HG03025 (cell line): ENCODE results near the gene LNPEP.
"Not testable (repeated sequence)": the region's sequence is repeated elsewhere in the genome, so short reads cannot be mapped to it uniquely, and the experiment has no call there.

Experiments used
- ATAC-seq: cut with Tn5 transposase; IDR thresholded peaks from one replicate; pipeline ENCODE4 v1.9.1; 2021; ENCODE audit warnings: mild to moderate bottlenecking, moderate library complexity; ENCODE audit not compliant: unreplicated experiment, low FRiP score

The LNPEP gene

GRCh38 chr5:96928931-96929708 lies 6.8 kb upstream of the LNPEP start:
- ATAC-seq: no peak

DNA sequence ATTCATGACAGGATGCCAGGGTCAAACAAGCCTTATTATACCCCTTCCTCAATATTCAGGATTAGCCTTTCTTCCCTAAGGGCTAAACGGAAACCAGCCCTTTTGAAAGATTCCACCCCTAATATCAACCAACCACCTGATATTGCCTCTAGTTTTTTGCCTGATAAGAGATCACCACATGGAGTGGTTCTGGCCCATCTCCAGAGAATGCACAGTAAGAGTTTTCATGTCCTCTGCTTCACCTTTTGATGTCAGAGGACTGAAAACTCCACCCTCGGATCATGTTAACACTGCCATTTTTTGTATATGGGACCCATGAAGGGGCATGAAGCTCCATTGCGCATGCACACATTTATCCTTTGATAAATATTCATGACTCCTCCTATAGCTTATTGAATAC lies 5.8 kb upstream of the LNPEP start:
- no peak for ATAC-seq

- ATAC-seq: no peak
These were observed 5.3 kb upstream of the LNPEP start for GRCh38 chr5:96930589-96930988.

GRCh38 chr5:96931037-96931436 lies 4.8 kb upstream of the LNPEP start:
- not testable (repeated sequence) for ATAC-seq

- no peak for ATAC-seq
These were observed 4.3 kb upstream of the LNPEP start for GRCh38 chr5:96931605-96932004.

DNA sequence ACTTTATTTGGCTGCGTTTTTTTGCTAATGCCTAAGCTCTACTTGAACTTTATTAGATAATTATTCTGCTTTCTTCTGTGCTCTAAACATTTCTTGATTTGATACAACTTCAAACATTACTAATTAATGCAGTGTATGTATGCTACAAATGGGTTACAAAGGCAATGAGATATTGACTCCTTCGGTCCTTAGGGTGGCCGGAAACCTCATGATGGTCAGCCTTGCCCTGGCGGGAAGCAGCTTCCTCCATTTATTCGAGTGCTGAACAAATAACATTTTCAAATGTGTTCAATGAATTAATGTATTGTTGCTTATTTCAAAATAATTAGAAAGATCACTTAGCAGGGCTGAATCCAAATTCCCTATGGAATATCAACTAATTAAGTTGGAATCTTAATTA lies 3.9 kb upstream of the LNPEP start:
- ATAC-seq: no peak

- ATAC-seq: no peak
These were observed 1.8 kb upstream of the LNPEP start for GRCh38 chr5:96933764-96934707.

GRCh38 chr5:96934708-96935558 lies 947 bp upstream of the LNPEP start:
- ATAC-seq: peak; percentile 61

- peak; percentile 13 for ATAC-seq
These were observed 796 bp downstream of the LNPEP start for GRCh38 chr5:96936431-96937320.

GRCh38 chr5:96940586-96940985 lies 4.7 kb downstream of the LNPEP start:
- no peak for ATAC-seq

GRCh38 chr5:96941140-96941539 lies 5.3 kb downstream of the LNPEP start:
- no peak for ATAC-seq

DNA sequence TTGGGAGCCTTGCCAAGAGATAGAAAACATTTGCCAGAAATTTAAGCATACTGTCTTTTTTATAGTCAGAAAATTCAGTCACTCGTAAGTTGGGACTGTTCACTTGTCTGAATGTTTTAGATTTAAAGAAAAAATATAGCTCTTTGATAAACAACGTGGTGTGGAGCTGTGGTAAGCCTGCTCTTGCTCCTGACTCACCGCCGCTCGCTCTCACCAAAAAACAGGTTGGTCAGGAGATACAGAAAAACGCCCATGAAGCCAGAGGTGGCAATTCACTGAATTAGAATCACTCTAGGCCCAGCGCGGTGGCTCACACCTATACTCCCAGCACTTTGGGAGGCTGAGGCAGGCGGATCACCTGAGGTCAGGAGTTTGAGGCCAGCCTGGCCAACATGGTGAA lies 6.2 kb downstream of the LNPEP start:
- no peak for ATAC-seq

- no peak for ATAC-seq
These were observed 7.0 kb downstream of the LNPEP start for GRCh38 chr5:96942911-96943310.

DNA sequence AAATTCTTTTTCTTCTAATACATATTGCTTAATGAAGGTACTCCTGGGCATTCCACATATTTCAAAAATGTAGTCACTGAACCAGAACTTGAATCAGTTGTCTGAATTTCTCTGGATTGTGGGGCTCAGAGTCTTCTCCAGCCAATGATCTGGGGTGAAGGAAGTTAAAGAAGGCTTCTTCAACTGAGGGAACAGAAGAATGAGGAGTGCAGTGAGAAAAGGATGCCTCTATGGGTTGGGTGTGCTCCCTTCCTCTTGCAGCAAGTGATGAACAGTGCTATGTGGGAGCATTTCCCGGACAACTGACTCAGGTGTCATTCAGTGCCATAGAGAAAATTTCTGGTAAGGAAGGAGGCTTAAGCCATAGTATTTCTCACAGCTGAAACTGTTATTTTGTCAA lies 7.9 kb downstream of the LNPEP start:
- no peak for ATAC-seq

DNA sequence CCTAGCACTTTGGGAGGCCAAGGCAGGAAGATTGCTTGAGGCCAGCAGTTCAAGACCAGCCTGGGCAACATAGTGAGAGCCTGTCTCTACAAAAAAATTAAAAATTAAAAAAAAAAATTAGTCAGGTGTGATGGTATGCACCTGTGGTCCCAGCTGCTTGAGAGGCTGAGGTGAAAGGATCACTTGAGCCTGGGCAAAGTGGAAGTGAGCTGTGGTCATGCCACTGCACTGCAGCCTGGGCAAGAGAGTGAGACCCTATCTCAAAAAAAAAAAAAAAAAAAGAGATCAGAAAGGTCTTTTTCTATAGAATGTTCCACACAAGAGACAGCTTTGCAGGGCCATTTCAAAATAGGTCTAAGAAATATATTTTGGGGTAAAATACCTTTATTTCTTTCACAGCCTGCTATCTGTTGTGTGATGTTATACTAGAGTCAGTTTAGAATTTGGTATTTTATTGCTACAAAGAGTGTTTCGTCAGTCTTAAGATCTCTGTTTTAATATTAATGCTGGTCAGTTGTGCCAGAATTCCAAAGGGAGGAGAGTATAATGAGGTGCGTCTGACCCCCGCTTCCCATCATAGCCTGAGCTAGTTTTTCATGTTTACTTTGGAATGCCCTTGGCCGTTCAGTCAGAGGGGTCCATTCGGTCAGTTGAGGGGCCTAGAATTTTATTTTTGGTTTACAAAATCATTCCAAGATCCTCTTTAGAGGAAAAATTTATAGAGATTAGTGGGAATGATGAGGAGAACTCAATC lies 9.4 kb downstream of the LNPEP start:
- ATAC-seq: no peak

- no peak for ATAC-seq
These were observed 10.5 kb downstream of the LNPEP start for GRCh38 chr5:96946381-96946780.

- ATAC-seq: no peak
These were observed 16.4 kb downstream of the LNPEP start for GRCh38 chr5:96952118-96952750.

DNA sequence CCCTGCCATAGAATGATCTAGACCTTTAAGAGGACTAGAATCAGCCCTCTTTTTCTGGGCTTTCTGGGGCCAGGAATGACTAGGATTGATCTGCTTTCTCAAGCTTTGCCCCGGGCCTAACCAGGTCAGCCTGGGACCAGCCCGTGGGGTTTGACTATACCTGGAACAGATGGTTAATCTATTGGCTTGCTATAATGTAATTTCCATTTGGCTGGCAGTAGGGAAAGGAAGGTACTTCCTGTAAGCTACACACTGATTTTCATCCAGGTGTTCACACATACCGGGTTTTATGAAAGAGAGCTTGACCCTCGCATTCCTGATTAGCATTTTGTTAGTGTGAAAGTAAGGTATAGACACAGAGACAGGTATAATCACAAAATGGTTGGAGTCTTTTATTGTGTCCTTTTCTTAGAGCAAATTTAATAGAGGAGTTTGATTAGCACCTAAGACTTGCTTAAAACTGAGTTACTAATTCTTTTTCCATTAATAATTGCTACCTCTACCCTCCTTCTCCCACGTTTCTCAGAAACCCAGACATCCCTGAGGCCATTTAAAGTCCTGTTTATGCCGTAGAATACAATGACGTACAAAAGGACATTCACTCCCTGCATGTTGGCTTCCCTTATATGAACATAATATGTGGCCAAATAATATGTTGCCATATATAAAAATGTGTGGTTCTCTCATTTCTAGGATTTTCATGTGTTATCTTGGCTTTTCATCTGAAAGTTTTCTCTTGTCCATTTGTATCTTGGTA lies 17.3 kb downstream of the LNPEP start:
- ATAC-seq: no peak
